Osteoblast (primary cell): Measurements from ENCODE around the gene DOP1A. TPM values are rescaled to one million over a fixed set of nuclear protein-coding genes. Genes with fewer than 3 reads are reported as not detected.

Source experiments
- DNase-seq: peaks from one replicate; pipeline ENCODE4 v3.0.0; 2011; ENCODE audit warnings: low spot score, mixed read lengths; ENCODE audit not compliant: insufficient read length; ENCODE audit errors: missing footprints
- H2AFZ ChIP-seq: 2 replicates; pipeline ENCODE4 v1.6.0; 2011; ENCODE audit warnings: mild to moderate bottlenecking, low read length
- H3K27ac ChIP-seq: 2 replicates; pipeline ENCODE4 v1.5.1; 2011; ENCODE audit warnings: mild to moderate bottlenecking, low read depth, low read length, moderate library complexity
- H3K27me3 ChIP-seq: 2 replicates; pipeline ENCODE4 v1.6.0; 2012; ENCODE audit warnings: mild to moderate bottlenecking, control low read depth, inconsistent platforms, low read length, moderate library complexity; ENCODE audit not compliant: insufficient read depth
- H3K36me3 ChIP-seq: 2 replicates; pipeline ENCODE4 v1.5.1; 2011; ENCODE audit warnings: mild to moderate bottlenecking, low read length, control low read depth, moderate library complexity; ENCODE audit not compliant: insufficient read depth
- H3K4me1 ChIP-seq: 2 replicates; pipeline ENCODE4 v1.5.1; 2011; ENCODE audit warnings: mild to moderate bottlenecking, low read length, control low read depth, moderate library complexity; ENCODE audit not compliant: insufficient read depth
- H3K4me2 ChIP-seq: 2 replicates; pipeline ENCODE4 v1.6.0; 2011; ENCODE audit warnings: mild to moderate bottlenecking, low read length; ENCODE audit not compliant: insufficient read depth
- H3K4me3 ChIP-seq: fragments of 200-600 bp; sonication (generic); 3 replicates; pipeline ENCODE4 v1.5.1; 2012; ENCODE audit warnings: mild to moderate bottlenecking, low read length, inconsistent platforms; ENCODE audit not compliant: insufficient read depth
- H3K79me2 ChIP-seq: 2 replicates; pipeline ENCODE4 v1.6.0; 2012; ENCODE audit warnings: mild to moderate bottlenecking, low read length, control low read depth, inconsistent platforms; ENCODE audit not compliant: insufficient read depth
- H3K9me3 ChIP-seq: 2 replicates; pipeline ENCODE4 v1.5.1; 2011; ENCODE audit warnings: low read depth, low read length, control low read depth
- H4K20me1 ChIP-seq: 2 replicates; pipeline ENCODE4 v1.6.0; 2012; ENCODE audit warnings: mild to moderate bottlenecking, low read length, control low read depth; ENCODE audit not compliant: insufficient read depth
- CTCF ChIP-seq: IDR thresholded peaks from 2 replicates; pipeline ENCODE4 v1.5.1; 2011; ENCODE audit warnings: mild to moderate bottlenecking, low read depth, low read length, moderate library complexity; ENCODE audit errors: extremely low read depth
- total RNA-seq: library from RNA; depleted of rRNA; stranded (reverse); fragments of >200 nt; gene quantifications from 2 replicates; pipeline ENCODE4 v1.2.3, GENCODE V29; 2012

DOP1A gene
- total RNA-seq, 1 donor, result 45.2 TPM

- Histone ChIP-seq H3K27ac (no peak overlapping the region), H4K20me1 (no peaks in the 10 kb centered on the region), H3K79me2 (no peaks in the 10 kb centered on the region), H2AFZ (no peak overlapping the region), H3K9me3 (no peaks in the 10 kb centered on the region), H3K27me3 (no peaks in the 10 kb centered on the region), H3K4me1 (peaks cover 3% of the 10 kb centered on the region), H3K4me2 (no peak overlapping the region), H3K36me3 (peaks cover 4% of the 10 kb centered on the region), H3K4me3 (no peak overlapping the region)
- no peak for TF ChIP-seq CTCF
- no peak for DNase-seq
These were observed 50.3 kb downstream of the DOP1A start for GRCh38 chr6:83117802-83118201.

GRCh38 chr6:83119742-83120300 is 52.4 kb downstream of the DOP1A start:
- H4K20me1 ChIP-seq, result no peaks in the 10 kb centered on the region
- no peaks in the 10 kb centered on the region for H3K4me1 ChIP-seq
- DNase-seq, result no peak
- H3K27me3 ChIP-seq, result no peaks in the 10 kb centered on the region
- H3K79me2 ChIP-seq, result no peaks in the 10 kb centered on the region
- no peaks in the 10 kb centered on the region for H3K9me3 ChIP-seq
- no peak overlapping the region for H3K4me3 ChIP-seq
- TF ChIP-seq CTCF, result no peak
- H3K36me3 ChIP-seq, result peaks cover 8% of the 10 kb centered on the region
- H3K27ac ChIP-seq, result no peak overlapping the region
- H2AFZ ChIP-seq, result no peak overlapping the region
- H3K4me2 ChIP-seq, result no peak overlapping the region

GRCh38 chr6:83124553-83124952 is 57.1 kb downstream of the DOP1A start:
- no peak overlapping the region for H2AFZ ChIP-seq
- H3K4me2 ChIP-seq, result no peak overlapping the region
- H3K4me3 ChIP-seq, result no peak overlapping the region
- no peaks in the 10 kb centered on the region for H3K79me2 ChIP-seq
- no peak for DNase-seq
- H3K27ac ChIP-seq, result no peak overlapping the region
- no peaks in the 10 kb centered on the region for H3K9me3 ChIP-seq
- peaks cover 35% of the 10 kb centered on the region for H3K36me3 ChIP-seq
- no peaks in the 10 kb centered on the region for H3K27me3 ChIP-seq
- H3K4me1 ChIP-seq, result peaks cover 6% of the 10 kb centered on the region
- TF ChIP-seq CTCF, result no peak
- no peaks in the 10 kb centered on the region for H4K20me1 ChIP-seq

GRCh38 chr6:83125425-83125824 is 58.0 kb downstream of the DOP1A start:
- Histone ChIP-seq H3K79me2 (no peaks in the 10 kb centered on the region), H3K36me3 (peaks cover 41% of the 10 kb centered on the region), H3K4me2 (no peak overlapping the region), H3K9me3 (no peaks in the 10 kb centered on the region), H3K4me3 (no peak overlapping the region), H4K20me1 (no peaks in the 10 kb centered on the region), H3K27me3 (no peaks in the 10 kb centered on the region), H2AFZ (no peak overlapping the region), H3K27ac (no peak overlapping the region), H3K4me1 (peaks cover 6% of the 10 kb centered on the region)
- no peak for DNase-seq
- no peak for TF ChIP-seq CTCF
